Fibroblast of mammary gland (primary cell): ENCODE results near the gene TMEM92.
A peak's percentile ranks its signal among the peaks of the same experiment; 100 is the strongest.

ENCODE experiments used
- DNase-seq: peaks from one replicate; pipeline ENCODE4 v3.0.0-alpha.2; 2010; ENCODE audit warnings: low read depth
- H3K4me3 ChIP-seq: 2 replicates; pipeline ENCODE4 v1.5.1; 2011; ENCODE audit warnings: low read depth, mild to moderate bottlenecking, low read length, moderate library complexity; ENCODE audit not compliant: control insufficient read depth
- TF ChIP-seq, protein P1 (sequence below): conservative IDR thresholded peaks from 2 replicates; pipeline ENCODE4 v1.5.1; 2011; ENCODE audit warnings: low read depth, low read length, inconsistent platforms; ENCODE audit not compliant: control insufficient read depth, insufficient read depth

TMEM92 gene

DNA sequence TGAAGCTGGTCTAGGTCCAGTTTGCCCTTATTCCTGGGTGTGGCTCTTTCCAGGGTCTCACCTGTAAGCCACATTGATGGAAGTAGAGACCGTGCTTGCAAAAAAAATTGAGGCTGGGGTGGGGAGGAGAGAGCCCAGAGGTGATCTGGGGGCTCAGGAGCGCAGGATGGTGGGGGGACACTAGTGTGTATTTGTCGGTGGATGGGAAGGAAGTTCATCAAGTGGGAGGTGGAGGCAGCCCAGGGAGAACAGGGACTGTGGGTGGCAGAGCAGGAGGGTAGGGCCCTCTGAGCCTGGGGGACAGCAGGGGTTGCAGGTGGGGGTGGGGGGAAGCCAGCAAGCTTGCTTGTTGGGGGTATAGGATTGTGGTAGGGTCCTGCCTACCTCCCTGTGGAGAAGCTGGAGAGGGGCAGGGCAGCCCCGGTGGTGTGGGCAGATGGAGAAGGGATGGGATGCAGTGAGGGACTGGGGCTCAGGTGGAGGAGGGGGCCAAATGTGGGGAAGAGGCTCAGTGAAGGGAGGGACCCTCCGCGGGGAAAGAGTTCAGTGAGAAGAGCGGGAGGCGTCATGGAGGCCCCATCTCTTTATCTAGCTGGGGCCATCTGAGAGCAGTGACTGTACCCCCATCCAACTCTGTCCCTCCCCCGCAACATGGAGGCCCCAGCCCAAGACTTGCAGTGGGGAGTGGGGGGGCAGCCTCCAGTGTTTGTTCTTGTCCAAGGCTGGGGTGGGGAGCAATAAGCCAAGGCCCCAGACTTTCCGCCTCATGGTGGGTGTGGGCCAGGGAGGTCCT lies 17.2 kb upstream of the TMEM92 start:
- TF ChIP-seq, protein P1, sequence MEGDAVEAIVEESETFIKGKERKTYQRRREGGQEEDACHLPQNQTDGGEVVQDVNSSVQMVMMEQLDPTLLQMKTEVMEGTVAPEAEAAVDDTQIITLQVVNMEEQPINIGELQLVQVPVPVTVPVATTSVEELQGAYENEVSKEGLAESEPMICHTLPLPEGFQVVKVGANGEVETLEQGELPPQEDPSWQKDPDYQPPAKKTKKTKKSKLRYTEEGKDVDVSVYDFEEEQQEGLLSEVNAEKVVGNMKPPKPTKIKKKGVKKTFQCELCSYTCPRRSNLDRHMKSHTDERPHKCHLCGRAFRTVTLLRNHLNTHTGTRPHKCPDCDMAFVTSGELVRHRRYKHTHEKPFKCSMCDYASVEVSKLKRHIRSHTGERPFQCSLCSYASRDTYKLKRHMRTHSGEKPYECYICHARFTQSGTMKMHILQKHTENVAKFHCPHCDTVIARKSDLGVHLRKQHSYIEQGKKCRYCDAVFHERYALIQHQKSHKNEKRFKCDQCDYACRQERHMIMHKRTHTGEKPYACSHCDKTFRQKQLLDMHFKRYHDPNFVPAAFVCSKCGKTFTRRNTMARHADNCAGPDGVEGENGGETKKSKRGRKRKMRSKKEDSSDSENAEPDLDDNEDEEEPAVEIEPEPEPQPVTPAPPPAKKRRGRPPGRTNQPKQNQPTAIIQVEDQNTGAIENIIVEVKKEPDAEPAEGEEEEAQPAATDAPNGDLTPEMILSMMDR: no peak
- no peak for DNase-seq

DNA sequence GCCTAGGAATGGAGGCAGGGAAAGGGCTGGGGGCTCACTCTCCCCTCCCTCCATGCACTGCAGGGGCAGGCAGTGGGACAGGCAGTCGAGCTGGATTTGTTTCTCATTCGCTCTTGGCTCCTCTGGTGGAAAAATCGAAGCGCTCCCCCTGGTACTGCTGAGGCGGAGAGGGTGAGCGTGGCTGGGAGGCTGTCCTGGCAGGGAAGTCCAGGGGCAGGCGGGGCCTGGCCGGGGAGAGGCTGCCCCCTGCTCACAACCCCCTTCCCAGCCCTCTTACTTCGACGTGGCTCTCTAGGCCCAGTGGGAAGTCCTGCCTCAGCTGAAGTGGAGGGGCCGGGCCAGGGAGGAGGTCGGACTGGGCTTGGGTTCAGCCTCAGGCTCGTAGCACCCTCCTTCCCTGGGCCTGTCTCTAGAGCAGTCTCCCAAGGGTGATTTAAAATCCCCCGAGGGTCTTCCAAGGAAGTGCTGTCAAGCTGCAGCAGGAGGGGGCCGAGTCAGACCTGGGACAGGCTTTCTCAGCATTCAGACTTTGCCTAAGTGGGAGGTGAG lies 16.5 kb upstream of the TMEM92 start:
- no peak for DNase-seq
- TF ChIP-seq, protein P1: no peak
- no peak overlapping the region for H3K4me3 ChIP-seq

More for the DNA sequence above, 17.2 kb upstream of the TMEM92 start:
- no peak overlapping the region for H3K4me3 ChIP-seq

DNA sequence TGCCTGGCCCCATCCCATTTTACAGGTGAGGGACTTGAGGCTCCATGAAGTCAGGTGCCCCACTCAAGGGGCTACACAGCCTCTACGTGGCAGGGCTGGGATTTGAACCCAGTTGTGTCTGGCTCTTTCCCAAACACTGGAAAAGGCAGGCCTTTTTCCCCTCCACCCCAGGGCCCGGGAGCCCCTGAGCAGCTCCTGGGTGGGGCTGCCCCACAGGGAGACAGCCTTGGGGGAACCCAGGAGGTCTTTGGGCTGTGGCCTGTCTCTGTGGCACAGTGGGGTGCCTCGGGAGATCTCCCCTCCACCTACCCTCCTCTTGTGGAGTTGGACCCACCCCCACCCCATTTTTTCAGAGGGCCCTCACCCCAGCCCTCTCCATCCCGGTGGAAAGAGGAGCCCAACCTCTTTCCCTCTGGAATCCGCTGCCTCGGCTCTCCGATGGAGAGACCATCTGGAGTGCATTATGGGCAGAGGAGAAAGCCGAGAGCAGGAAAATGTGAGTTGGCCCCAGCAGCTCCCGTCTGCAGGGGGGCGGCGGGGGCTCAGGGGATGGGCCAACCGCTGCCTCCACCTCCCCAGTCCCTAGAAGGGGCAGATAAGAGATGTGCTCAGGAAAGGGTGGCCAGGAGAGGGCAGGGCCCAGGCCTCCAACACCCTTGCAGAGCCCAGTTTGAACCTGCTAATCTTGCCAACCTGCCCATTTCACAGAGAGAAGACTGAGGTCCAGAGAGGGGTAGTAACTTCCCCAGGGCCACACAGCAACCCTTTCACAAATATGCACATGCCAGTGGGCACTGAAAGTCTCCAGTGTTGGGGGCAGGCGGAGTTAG lies 15.4 kb upstream of the TMEM92 start:
- no peak overlapping the region for H3K4me3 ChIP-seq
- TF ChIP-seq, protein P1: no peak
- peak; percentile 70 for DNase-seq

DNA sequence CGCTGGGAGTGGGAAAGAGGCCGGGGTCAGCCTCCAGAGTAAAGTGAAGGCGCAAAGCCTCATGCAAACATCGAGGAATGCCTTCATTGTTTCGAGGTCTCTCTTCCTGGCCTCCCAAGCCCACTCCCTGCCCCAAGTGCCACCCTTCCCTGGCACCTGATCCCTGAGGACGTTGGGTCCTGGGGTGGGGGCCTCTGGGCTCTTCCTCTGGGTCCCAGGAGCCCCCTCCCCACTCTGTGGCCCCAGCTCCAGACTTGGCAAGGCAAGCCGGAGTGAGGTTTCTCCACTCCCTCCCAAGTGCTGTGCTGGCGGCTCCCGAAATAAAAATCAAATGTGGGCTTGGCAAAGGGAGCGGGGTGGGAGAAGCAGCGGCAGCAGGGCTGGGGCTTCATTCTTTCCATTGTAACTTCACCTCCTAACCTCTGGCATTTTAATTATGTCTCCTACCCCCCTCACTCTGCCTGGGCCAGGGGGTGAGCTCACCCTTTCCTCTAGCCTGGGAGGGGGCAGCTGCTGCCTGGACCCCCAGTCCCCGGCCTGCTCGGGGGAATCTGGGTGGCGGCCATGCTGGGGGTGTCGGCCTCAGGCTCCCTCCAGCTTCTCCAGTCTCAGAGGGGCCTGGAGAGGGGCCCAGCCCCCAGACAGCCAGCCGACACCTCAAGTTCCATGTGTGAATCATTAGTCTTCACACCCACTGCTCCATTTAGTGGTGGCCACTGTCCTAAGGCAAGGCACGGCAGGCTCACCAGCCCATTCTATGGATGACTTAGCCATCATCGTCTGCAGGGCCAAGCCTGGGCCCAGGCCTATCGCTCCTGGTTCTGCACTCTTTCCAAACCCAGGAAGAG lies 14.6 kb upstream of the TMEM92 start:
- TF ChIP-seq, protein P1: no peak
- no peak overlapping the region for H3K4me3 ChIP-seq
- no peak for DNase-seq

DNA sequence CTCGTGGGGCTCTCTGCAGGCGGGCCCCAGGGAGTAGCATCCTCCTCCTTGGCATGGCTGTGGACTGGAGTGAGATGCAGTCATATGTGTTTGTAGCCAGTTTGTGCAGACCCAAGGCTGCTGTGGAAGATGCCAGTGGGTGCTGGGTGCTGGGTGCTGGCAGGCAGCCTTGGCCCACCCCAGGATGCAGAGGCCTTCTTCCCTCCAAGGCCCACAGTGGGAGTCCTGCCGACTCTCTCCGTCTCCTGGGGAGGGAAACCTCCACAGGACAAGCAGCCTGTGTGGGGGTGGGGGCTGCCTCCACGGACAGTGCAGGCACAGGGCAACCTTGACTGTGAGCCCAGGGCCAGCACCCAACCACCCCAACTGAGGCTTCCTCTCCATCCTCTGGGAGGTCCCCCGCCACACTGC lies 13.8 kb upstream of the TMEM92 start:
- no peak overlapping the region for H3K4me3 ChIP-seq
- no peak for DNase-seq
- TF ChIP-seq, protein P1: no peak
